ENCODE results near the gene NCOR2. TPM values are rescaled to one million over a fixed set of nuclear protein-coding genes. Genes with fewer than 3 reads are reported as not detected.

Gene NCOR2
- total and polyA plus RNA-seq, 12 donors = 46.9 to 200 (median 132) TPM

- no peaks in the 10 kb centered on the region for H3K9me3 ChIP-seq
- no peak overlapping the region for H3K4me3 ChIP-seq
- H3K27me3 ChIP-seq = no peaks in the 10 kb centered on the region
- ATAC-seq = no peak
- TF ChIP-seq CTCF (IDR thresholded peaks at IDR 0.05) = no peak
- H3K27ac ChIP-seq = no peak overlapping the region
- WGBS, 2 donors = 83 to 87% methylated on average over 24 of the region's 24 CpGs
- no peak for DNase-seq
- H3K36me3 ChIP-seq = peaks cover 0 to 25% (median 0%) of the 10 kb centered on the region in 9 donors
- intact Hi-C loops (cut with DNase I) = no loop called here
- peaks cover 20 to 66% (median 48%) of the 10 kb centered on the region in 9 donors for H3K4me1 ChIP-seq
These were observed 32.4 kb downstream of the NCOR2 start for GRCh38 chr12:124534776-124535740.

GRCh38 chr12:124533456-124533855, 34.0 kb downstream of the NCOR2 start:
- TF ChIP-seq CTCF (IDR thresholded peaks at IDR 0.05) = no peak
- Histone ChIP-seq H3K4me1 (peaks cover 20 to 59% (median 37%) of the 10 kb centered on the region in 9 donors), H3K4me3 (no peak overlapping the region), H3K27me3 (no peaks in the 10 kb centered on the region), H3K36me3 (peaks cover 0 to 29% (median 0%) of the 10 kb centered on the region in 9 donors), H3K9me3 (no peaks in the 10 kb centered on the region), H3K27ac (no peak overlapping the region)
- DNase-seq = no peak
- intact Hi-C loops (cut with DNase I) = no loop called here
- WGBS, 2 donors = 93 to 94% methylated on average over 13 of the region's 13 CpGs
- ATAC-seq = no peak

- ATAC-seq = no peak
- Histone ChIP-seq H3K4me3 (no peak overlapping the region), H3K36me3 (peaks cover 0 to 29% (median 0%) of the 10 kb centered on the region in 9 donors), H3K27me3 (no peaks in the 10 kb centered on the region), H3K27ac (no peak overlapping the region), H3K4me1 (peaks cover 15 to 59% (median 37%) of the 10 kb centered on the region in 9 donors), H3K9me3 (no peaks in the 10 kb centered on the region)
- no peak for DNase-seq
- intact Hi-C loops (cut with DNase I) = no loop called here
- WGBS, 2 donors = 65 to 73% methylated on average over 5 of the region's 5 CpGs
- no peak for TF ChIP-seq CTCF (IDR thresholded peaks at IDR 0.05)
These were observed 34.4 kb downstream of the NCOR2 start for GRCh38 chr12:124532967-124533366.

- ATAC-seq = no peak
- Histone ChIP-seq H3K4me1 (peaks cover 9 to 59% (median 37%) of the 10 kb centered on the region in 9 donors), H3K9me3 (no peaks in the 10 kb centered on the region), H3K27me3 (no peaks in the 10 kb centered on the region), H3K4me3 (no peak overlapping the region), H3K36me3 (peaks cover 0 to 33% (median 0%) of the 10 kb centered on the region in 9 donors), H3K27ac (no peak overlapping the region)
- 64 to 71% methylated on average over 14 of the region's 14 CpGs for WGBS, 2 donors
- no peak for TF ChIP-seq CTCF (IDR thresholded peaks at IDR 0.05)
- DNase-seq = no peak
- intact Hi-C loops (cut with DNase I) = no loop called here
These were observed 35.1 kb downstream of the NCOR2 start for GRCh38 chr12:124532331-124532750.

Measured in heart right ventricle (tissue), 16 donors.